ENCODE data around the gene MADCAM1. TPM values are rescaled to one million over a fixed set of nuclear protein-coding genes. Genes with fewer than 3 reads are reported as not detected.

Gene MADCAM1
- total and polyA plus RNA-seq, 2 of the 8 experiments (the other 6 are each of a cell fraction or from before 2014, with no cell fraction given): 2.3 to 3.0 TPM

DNA sequence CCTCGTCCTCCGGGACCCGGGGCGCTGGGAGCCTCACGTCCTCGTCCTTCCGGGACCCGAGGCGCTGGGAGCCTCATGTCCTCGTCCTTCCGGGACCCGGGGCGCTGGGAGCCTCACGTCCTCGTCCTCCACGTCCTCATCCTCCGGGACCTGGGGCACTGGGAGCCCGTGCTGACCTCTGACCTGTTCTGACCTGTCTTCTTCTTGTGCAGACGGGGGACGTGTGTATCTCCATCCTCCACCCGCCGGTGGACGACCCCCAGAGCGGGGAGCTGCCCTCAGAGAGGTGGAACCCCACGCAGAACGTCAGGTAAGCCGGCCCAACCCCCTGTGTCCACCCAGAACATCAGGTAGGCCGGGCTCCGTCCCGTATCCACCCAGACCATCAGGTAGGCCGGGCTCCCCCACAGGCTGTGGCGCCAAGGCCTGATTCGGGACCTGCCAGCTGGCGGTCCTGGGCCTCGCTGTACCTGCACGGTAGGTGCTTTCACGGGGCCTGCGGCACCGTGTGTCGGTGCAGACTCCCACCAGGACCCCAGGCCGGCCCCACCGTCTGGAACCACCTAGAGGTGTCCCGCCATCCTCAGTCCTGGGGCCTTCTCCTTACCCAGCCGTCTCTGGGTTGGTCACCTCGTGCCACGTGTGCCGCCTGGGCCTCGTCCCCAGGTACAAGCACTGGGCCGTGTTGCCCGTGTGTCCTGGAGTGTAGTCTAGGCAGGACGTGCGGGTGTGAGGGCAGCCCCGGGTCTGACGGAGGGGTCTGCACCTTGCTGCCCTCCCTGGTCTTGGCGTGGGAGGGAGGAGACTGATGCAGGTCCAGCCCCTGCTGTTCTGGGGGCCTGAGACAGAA is 40.0 kb downstream of the MADCAM1 start:
- no peak overlapping the region for H2BK5ac ChIP-seq (ENCODE audit: low read depth, low read length)
- peaks cover 8 to 36% (median 21%) of the 10 kb centered on the region in 4 experiments; a peak in 6 of 8 replicates for H3K36me3 ChIP-seq (ENCODE audit: control insufficient read depth in 2 of 4, insufficient read depth in 4 of 4, low read length in 3 of 4)
- POLR2A ChIA-PET (ENCODE audit: partially characterized antibody): interaction anchor here (0.6 kb wide), 1 partner anchor 717 kb away, joined by 3 read pairs; no protein-coding TSS in a partner anchor
- H3K79me1 ChIP-seq (ENCODE audit: low read depth, low read length): peaks cover 24% of the 10 kb centered on the region
- H3K14ac ChIP-seq (ENCODE audit: insufficient read length): no peak overlapping the region
- FAIRE-seq: no peak
- H3K9me3 ChIP-seq (ENCODE audit: insufficient read depth in 2 of 2, low read depth in 1 of 2, low read length in 1 of 2): no peaks in the 10 kb centered on the region
- peaks cover 0 to 10% (median 8%) of the 10 kb centered on the region in 4 experiments; a peak in 6 of 7 replicates for H3K4me1 ChIP-seq (replicated peaks in 1 of 4; ENCODE audit: control insufficient read depth in 3 of 4, insufficient read depth in 4 of 4, low read length in 3 of 4)
- no peak overlapping the region for H3K4me3 ChIP-seq (ENCODE audit: extremely low read depth in 1 of 4, insufficient read depth in 2 of 4, low read depth in 3 of 4, low read length in 4 of 4)
- no peak overlapping the region for H3K23ac ChIP-seq (ENCODE audit: insufficient read length)
- no peak overlapping the region for H4K91ac ChIP-seq (replicated peaks; ENCODE audit: insufficient read length, low read length)
- H3K4ac ChIP-seq (replicated peaks; ENCODE audit: insufficient read length, low read depth, low read length): no peak overlapping the region
- no peak for TF ChIP-seq RNF2 (IDR thresholded peaks at IDR 0.05; ENCODE audit: borderline replicate concordance, low read depth, low read length, missing control alignments, poor library complexity, severe bottlenecking)
- TF ChIP-seq MAFK (IDR thresholded peaks at IDR 0.05; ENCODE audit: low read depth, low read length): no peak
- TF ChIP-seq SUZ12 (IDR thresholded peaks at IDR 0.05; ENCODE audit: low read length): no peak
- TF ChIP-seq TBP (IDR thresholded peaks at IDR 0.05; ENCODE audit: low read depth, low read length): no peak
- TF ChIP-seq TAF7 (optimal IDR thresholded peaks at IDR 0.05; ENCODE audit: borderline replicate concordance, low read depth, low read length): no peak
- TF ChIP-seq BCL11A (IDR thresholded peaks at IDR 0.05; ENCODE audit: low read depth in 2 of 2, low read length in 2 of 2): no peak
- TF ChIP-seq, protein P1, sequence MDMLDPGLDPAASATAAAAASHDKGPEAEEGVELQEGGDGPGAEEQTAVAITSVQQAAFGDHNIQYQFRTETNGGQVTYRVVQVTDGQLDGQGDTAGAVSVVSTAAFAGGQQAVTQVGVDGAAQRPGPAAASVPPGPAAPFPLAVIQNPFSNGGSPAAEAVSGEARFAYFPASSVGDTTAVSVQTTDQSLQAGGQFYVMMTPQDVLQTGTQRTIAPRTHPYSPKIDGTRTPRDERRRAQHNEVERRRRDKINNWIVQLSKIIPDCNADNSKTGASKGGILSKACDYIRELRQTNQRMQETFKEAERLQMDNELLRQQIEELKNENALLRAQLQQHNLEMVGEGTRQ (IDR thresholded peaks at IDR 0.05; ENCODE audit: low read length): no peak
- no peak for TF ChIP-seq JUND (IDR thresholded peaks at IDR 0.05; ENCODE audit: low read length)
- no peak for TF ChIP-seq CBX8 (IDR thresholded peaks at IDR 0.05; ENCODE audit: borderline replicate concordance, low read depth, low read length)
- no peak overlapping the region for H3K4me2 ChIP-seq (ENCODE audit: insufficient read depth in 1 of 2, low read depth in 2 of 2, low read length in 2 of 2)
- no peak overlapping the region for H2BK20ac ChIP-seq (ENCODE audit: low read length)
- no peak overlapping the region for H3K9ac ChIP-seq (replicated peaks in 1 of 4; ENCODE audit: extremely low read depth in 1 of 4, low read depth in 3 of 4, low read length in 3 of 4)
- 92% methylated on average over 39 of the region's 55 CpGs; no CpG with 5 or more reads in 1 of the 2 experiments for WGBS, 2 experiments (ENCODE audit: extremely low coverage in 1 of 2, insufficient coverage in 1 of 2, insufficient read length in 1 of 2, insufficient replicate concordance in 2 of 2, low coverage in 1 of 2, low lambda C conversion rate in 2 of 2, missing lambda C conversion rate in 1 of 2)
- no peak overlapping the region for H3K56ac ChIP-seq (replicated peaks; ENCODE audit: insufficient read length, low read depth, low read length)
- peaks cover 0 to 40% of the 10 kb centered on the region in 2 experiments; a peak in 2 of 4 replicates for H3K79me2 ChIP-seq (ENCODE audit: control insufficient read depth in 1 of 2, insufficient read depth in 2 of 2, low read length in 2 of 2)
- no peak overlapping the region for H2AK5ac ChIP-seq (ENCODE audit: low read depth, low read length)
- no peak for DNase-seq (ENCODE audit: low read depth in 1 of 2, low spot score in 2 of 2)
- H4K20me1 ChIP-seq (replicated peaks in 1 of 2; ENCODE audit: control insufficient read depth in 1 of 2, insufficient read depth in 2 of 2, low read length in 2 of 2): peaks cover 22 to 35% of the 10 kb centered on the region in 2 experiments
- no peak overlapping the region for H4K8ac ChIP-seq (ENCODE audit: extremely low read depth, insufficient read depth, low read length)
- no peaks in the 10 kb centered on the region for H3K27me3 ChIP-seq (replicated peaks in 1 of 4; ENCODE audit: control insufficient read depth in 3 of 4, extremely low read depth in 1 of 4, insufficient read depth in 3 of 4, low read length in 3 of 4)
- CTCF ChIA-PET (ENCODE audit: partially characterized antibody): no interaction called here
- no peak overlapping the region for H2AFZ ChIP-seq (ENCODE audit: low read length)
- no peak overlapping the region for H4K5ac ChIP-seq (ENCODE audit: insufficient read length, low read depth, low read length)
- no peak overlapping the region for H2BK15ac ChIP-seq (ENCODE audit: low read length)
- no peak overlapping the region for H2BK12ac ChIP-seq (ENCODE audit: low read depth, low read length)
- no peak overlapping the region for H3K27ac ChIP-seq (ENCODE audit: low read depth, low read length)
- H2BK120ac ChIP-seq (replicated peaks; ENCODE audit: low read depth, low read length): no peak overlapping the region
- H3K23me2 ChIP-seq (ENCODE audit: low read depth, low read length): peaks cover 3% of the 10 kb centered on the region; the same call in 1 of the 2 replicates
- no peak overlapping the region for H3K18ac ChIP-seq (ENCODE audit: extremely low read depth, low read length)
